Stomach (tissue), 9 donors: ENCODE data around the gene TBPL1. TPM values are rescaled to one million over a fixed set of nuclear protein-coding genes. Genes with fewer than 3 reads are reported as not detected.

Source experiments
- DNase-seq, 2 donors: peaks; one replicate each; pipeline versions ENCODE4 v3.0.0 to v3.0.0-alpha.2; 2013 to 2019
- H3K27ac ChIP-seq, 5 donors: fragments of 200-600 bp in 4 of 5; sonication (generic) in 4 of 5; one replicate each; pipeline ENCODE4 v1.5.1; 2013 to 2019; ENCODE audit warnings: mild to moderate bottlenecking in 1 of 5, moderate library complexity in 1 of 5
- H3K27me3 ChIP-seq, 3 donors: fragments of 200-600 bp; sonication (generic); one replicate each; pipeline ENCODE4 v1.5.1; 2017 to 2019; ENCODE audit warnings: mixed run types in 1 of 3
- H3K36me3 ChIP-seq, 4 donors: fragments of 200-600 bp; sonication (generic); 1 replicate in 3 of 4; 2 replicates in 1 of 4; pipeline ENCODE4 v1.5.1; 2016 to 2019
- H3K4me1 ChIP-seq, 4 donors: fragments of 200-600 bp; sonication (generic); one replicate each; pipeline ENCODE4 v1.5.1; 2016 to 2019
- H3K4me3 ChIP-seq, 4 donors: fragments of 200-600 bp; sonication (generic) in 3 of 4; one replicate each; pipeline ENCODE4 v1.5.1; 2016 to 2019; ENCODE audit warnings: mild to moderate bottlenecking in 1 of 4
- H3K9me3 ChIP-seq, 4 donors: fragments of 200-600 bp; sonication (generic); one replicate each; pipeline ENCODE4 v1.5.1; 2016 to 2019
- CTCF ChIP-seq, 7 experiments: fragments of 450-650 bp in 4 of 7; fragments of 200-600 bp in 3 of 7; sonication (generic) in 3 of 7; IDR thresholded peaks; one replicate each; pipeline ENCODE4 v1.5.1; 2016 to 2019; ENCODE audit warnings: antibody characterized with exemption in 7 of 7, control low read depth in 2 of 7, mild to moderate bottlenecking in 1 of 7
- EP300 ChIP-seq: sonication (generic); formaldehyde crosslinking; IDR thresholded peaks from one replicate; pipeline ENCODE4 v1.6.1; 2017; ENCODE audit warnings: antibody characterized with exemption
- POLR2A ChIP-seq, 4 donors: fragments of 450-650 bp; IDR thresholded peaks; one replicate each; pipeline ENCODE4 v1.6.1; 2016; ENCODE audit warnings: antibody characterized with exemption in 4 of 4, control low read depth in 2 of 4, mild to moderate bottlenecking in 1 of 4, moderate library complexity in 1 of 4
- POLR2AphosphoS5 ChIP-seq, 3 donors: sonication (generic); formaldehyde crosslinking; IDR thresholded peaks; one replicate each; pipeline ENCODE4 v1.6.1; 2016; ENCODE audit warnings: antibody characterized with exemption in 3 of 3
- WGBS, 5 donors: extraction: QIAGEN DNeasy Blood & Tissue Kit in 3 of 5; methylation state at CpG; one replicate each; pipeline versions ENCODE4 v1.1.5 to v1.1.7; 2013 to 2018; 5-methylcytosine and 5-hydroxymethylcytosine counted together
- intact Hi-C: fragments of 100-400 bp; cut with DNase I; formaldehyde crosslinking; loops from one replicate; pipeline ENCODE4 v1.15.1; 2023; ENCODE audit warnings: low total_unique reads
- polyA plus RNA-seq, 3 donors: library from polyadenylated mRNA; stranded (reverse); fragments of 200-250 nt; gene quantifications; one replicate each; pipeline ENCODE4 v1.2.3, GENCODE V29; 2013
- total RNA-seq, 5 donors: library from RNA; depleted of rRNA; stranded (reverse); fragments of >200 nt; gene quantifications; one replicate each; pipeline versions ENCODE4 v1.1.0 to v1.2.3, GENCODE V29; 2014 to 2016
- donor health status: healthy with polysubstance abuse.
- donor health status: Bipolar disorder and iron deficiency.
- donor health status: healthy.

TBPL1 gene
- total and polyA plus RNA-seq, 8 donors, result 0.29 to 67.7 (median 17.7) TPM

GRCh38 chr6:134002821-134003220 lies 49.8 kb downstream of the TBPL1 start:
- Histone ChIP-seq H3K27ac (no peak overlapping the region), H3K4me1 (peaks cover 0 to 11% (median 5%) of the 10 kb centered on the region in 4 donors), H3K36me3 (no peaks in the 10 kb centered on the region), H3K9me3 (no peaks in the 10 kb centered on the region), H3K27me3 (no peaks in the 10 kb centered on the region), H3K4me3 (no peak overlapping the region)
- intact Hi-C loops, result no loop called here
- TF ChIP-seq POLR2A (IDR thresholded peaks at IDR 0.05), result no peak
- no peak for TF ChIP-seq CTCF (IDR thresholded peaks at IDR 0.05)
- DNase-seq, result no peak
- WGBS, 5 donors, result 78 to 84% (median 79%) methylated on average over 5 of the region's 5 CpGs

GRCh38 chr6:134003542-134003951 lies 50.5 kb downstream of the TBPL1 start:
- no peak for DNase-seq
- Histone ChIP-seq H3K27me3 (no peaks in the 10 kb centered on the region), H3K27ac (no peak overlapping the region), H3K4me1 (peaks cover 0 to 12% (median 8%) of the 10 kb centered on the region in 4 donors), H3K9me3 (no peaks in the 10 kb centered on the region), H3K4me3 (no peak overlapping the region), H3K36me3 (no peaks in the 10 kb centered on the region)
- WGBS, 5 donors, result 59 to 77% (median 67%) methylated on average over 5 of the region's 5 CpGs
- TF ChIP-seq EP300 (no peak), CTCF (IDR thresholded peaks at IDR 0.05) (no peak), POLR2A (IDR thresholded peaks at IDR 0.05) (no peak), POLR2AphosphoS5 (IDR thresholded peaks at IDR 0.05) (no peak)
- intact Hi-C loops, result no loop called here

DNA sequence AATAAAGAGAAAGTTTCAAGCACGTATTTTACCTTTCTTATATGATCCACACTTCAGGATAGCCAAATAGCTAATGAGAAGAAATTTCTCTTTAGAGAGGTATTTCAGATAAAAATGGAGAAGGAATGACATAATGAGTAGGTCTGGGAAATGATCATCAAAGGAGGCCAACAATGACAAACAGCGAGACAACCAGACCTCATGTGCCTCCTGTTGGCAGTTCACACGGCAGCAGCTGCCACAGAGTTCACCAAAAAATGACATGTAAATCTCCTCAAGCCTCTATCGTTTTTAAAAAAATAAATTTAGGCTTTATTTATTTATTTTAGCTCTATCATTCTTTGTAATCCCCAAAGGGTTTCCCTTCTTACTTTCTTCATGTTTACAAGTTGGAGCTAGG lies 51.7 kb downstream of the TBPL1 start:
- no peak for DNase-seq
- no peaks in the 10 kb centered on the region for H3K36me3 ChIP-seq
- no peak overlapping the region for H3K4me3 ChIP-seq
- H3K9me3 ChIP-seq, result no peaks in the 10 kb centered on the region
- H3K4me1 ChIP-seq, result peaks cover 0 to 12% (median 8%) of the 10 kb centered on the region in 4 donors
- H3K27ac ChIP-seq, result no peak overlapping the region
- TF ChIP-seq CTCF (IDR thresholded peaks at IDR 0.05) (no peak), POLR2AphosphoS5 (IDR thresholded peaks at IDR 0.05) (no peak), POLR2A (IDR thresholded peaks at IDR 0.05) (no peak), EP300 (no peak)
- no peaks in the 10 kb centered on the region for H3K27me3 ChIP-seq
- 67 to 79% (median 78%) methylated on average over 4 of the region's 4 CpGs for WGBS, 5 donors
- intact Hi-C loops, result no loop called here

DNA sequence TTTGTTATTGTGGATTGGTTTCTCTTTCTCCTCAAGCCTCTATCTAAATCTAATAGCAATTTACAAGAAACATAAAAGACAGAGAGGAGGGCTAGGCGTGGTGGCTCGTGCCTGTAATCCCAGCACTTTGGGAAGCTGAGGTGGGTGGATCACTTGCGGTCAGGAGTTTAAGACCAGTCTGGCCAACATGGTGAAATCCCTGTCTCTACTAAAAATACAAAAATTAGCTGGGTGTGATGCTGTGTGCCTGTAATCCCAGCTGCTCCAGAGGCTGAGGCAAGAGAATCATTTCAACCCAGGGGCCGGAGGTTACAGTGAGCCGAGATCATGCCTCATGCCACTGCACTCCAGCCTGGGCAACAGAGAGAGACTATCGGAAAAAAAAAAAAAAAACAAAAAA lies 52.8 kb downstream of the TBPL1 start:
- intact Hi-C loops, result no loop called here
- H3K27me3 ChIP-seq, result no peaks in the 10 kb centered on the region
- DNase-seq, result no peak
- no peaks in the 10 kb centered on the region for H3K9me3 ChIP-seq
- WGBS, 5 donors, result 81 to 87% (median 84%) methylated on average over 6 of the region's 6 CpGs
- no peak for TF ChIP-seq CTCF (IDR thresholded peaks at IDR 0.05)
- TF ChIP-seq EP300, result no peak
- TF ChIP-seq POLR2AphosphoS5 (IDR thresholded peaks at IDR 0.05), result no peak
- H3K36me3 ChIP-seq, result no peaks in the 10 kb centered on the region
- H3K4me3 ChIP-seq, result no peak overlapping the region
- peaks cover 0 to 12% (median 8%) of the 10 kb centered on the region in 4 donors for H3K4me1 ChIP-seq
- H3K27ac ChIP-seq, result no peak overlapping the region
